ENCODE data around the gene TYMP. TPM values are rescaled to one million over a fixed set of nuclear protein-coding genes. Genes with fewer than 3 reads are reported as not detected.

Gene TYMP
- total RNA-seq, 1 experiment from 2014 or later = 5.9 TPM

DNA sequence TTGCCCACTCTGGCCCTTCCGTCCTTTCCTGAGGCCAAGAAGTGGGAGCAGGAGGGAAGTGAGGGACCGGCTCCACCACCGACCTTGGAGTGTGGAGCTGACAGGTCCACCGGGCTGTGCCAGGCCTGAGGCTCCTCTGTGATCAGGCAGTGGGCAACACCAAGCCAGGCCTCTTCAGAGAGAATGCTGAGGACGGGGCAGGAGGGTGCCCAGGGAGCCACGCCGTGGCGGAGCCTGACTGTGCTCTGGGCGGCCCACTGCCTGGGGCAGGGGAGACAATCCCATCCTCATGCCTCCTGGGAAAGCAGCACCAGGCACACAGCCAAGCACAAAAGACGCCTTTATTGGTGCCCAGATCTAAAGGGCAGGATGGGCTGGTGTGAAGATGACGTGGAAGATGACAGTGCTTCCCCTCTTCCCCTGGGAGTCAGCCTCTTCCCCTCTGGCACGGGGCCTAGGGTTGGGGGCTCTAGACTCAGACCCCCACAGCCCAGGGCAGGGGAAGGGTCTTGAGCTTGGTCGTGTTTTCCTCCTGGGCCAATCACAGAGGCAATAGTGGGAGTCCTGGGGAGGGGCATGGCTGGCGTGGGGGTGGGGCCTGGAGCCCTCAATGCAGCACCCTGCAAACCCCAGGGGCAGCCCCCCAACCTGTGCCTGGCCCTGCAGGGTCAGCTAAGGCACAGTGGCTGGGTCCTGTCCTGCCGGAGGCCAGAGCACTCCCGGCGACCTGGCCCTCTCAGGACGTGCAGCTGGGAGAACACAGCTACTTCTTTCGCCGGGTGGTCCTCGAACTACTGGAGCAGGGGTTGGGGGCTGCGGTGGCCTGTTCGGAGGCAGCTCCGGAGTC lies 27.0 kb downstream of the TYMP start:
- Histone ChIP-seq H3K4me2 (no peak overlapping the region), H3K36me3 (ENCODE audit: low read depth) (0 out of 2 replicates have a peak, but pooled peaks cover 5% of the 10 kb centered on the region), H4K20me1 (ENCODE audit: insufficient read depth) (0 out of 2 replicates have a peak, but pooled peaks cover 3% of the 10 kb centered on the region), H3K9me2 (ENCODE audit: insufficient read depth) (no peaks in the 10 kb centered on the region), H3K4me1 (replicated peaks; ENCODE audit: insufficient read depth) (peaks cover 14% of the 10 kb centered on the region), H3K9me3 (ENCODE audit: insufficient read depth, low read depth) (no peaks in the 10 kb centered on the region), H2AFZ (no peak overlapping the region), H3K4me3 (no peak overlapping the region), H3F3A (ENCODE audit: insufficient read depth, low read depth) (peaks cover 37% of the 10 kb centered on the region), H3K27me3 (ENCODE audit: insufficient read depth, low read depth) (no peaks in the 10 kb centered on the region), H3K79me2 (ENCODE audit: low read depth) (peaks cover 7% of the 10 kb centered on the region), H3K27ac (no peak overlapping the region)
- POLR2A ChIA-PET (ENCODE audit: unreplicated experiment) = interaction anchor here (0.6 kb wide), 1 partner anchor 497 kb away, joined by 10 read pairs; no protein-coding TSS in a partner anchor
- BruUV-seq (replicated peaks) = no TSS peak
- CTCF ChIA-PET = interaction anchor here (0.5 kb wide), 1 partner anchor 29 kb away, joined by 3 read pairs; no protein-coding TSS in a partner anchor
- intact Hi-C loops (cut with micrococcal nuclease; ENCODE audit: unreplicated experiment) = no loop called here
- TF ChIP-seq EZH2 (IDR thresholded peaks at IDR 0.05; ENCODE audit: low read depth) (no peak), CTCF (conservative IDR thresholded peaks at IDR 0.05) (no peak)
- DNase-seq = no peak

DNA sequence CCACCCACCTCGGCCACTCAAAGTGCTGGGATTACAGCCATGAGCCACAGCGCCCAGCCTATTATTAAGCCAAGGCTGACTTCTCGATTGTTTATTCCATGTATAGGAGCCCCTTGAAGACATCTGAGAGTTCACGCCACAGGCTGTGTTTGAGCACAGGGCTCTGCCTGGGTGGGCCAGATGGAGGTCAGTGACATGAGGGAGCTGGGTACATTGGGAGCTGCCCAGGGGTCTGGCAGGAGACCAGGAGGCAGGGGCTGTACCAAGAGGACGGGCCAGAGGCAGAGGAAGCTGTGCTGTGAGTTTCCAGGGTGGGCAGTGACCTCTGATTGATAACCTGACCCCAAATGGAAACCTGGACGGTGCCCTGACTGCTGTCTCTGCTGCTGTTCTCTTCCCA lies 27.7 kb downstream of the TYMP start:
- no peak overlapping the region for H3K27ac ChIP-seq
- H3K4me2 ChIP-seq = no peak overlapping the region
- H3K4me1 ChIP-seq (replicated peaks; ENCODE audit: insufficient read depth) = peaks cover 19% of the 10 kb centered on the region
- 0 out of 2 replicates have a peak, but pooled peaks cover 3% of the 10 kb centered on the region for H4K20me1 ChIP-seq (ENCODE audit: insufficient read depth)
- CTCF ChIA-PET = no interaction called here
- 0 out of 2 replicates have a peak, but pooled peaks cover 5% of the 10 kb centered on the region for H3K36me3 ChIP-seq (ENCODE audit: low read depth)
- no peak overlapping the region for H3K4me3 ChIP-seq
- BruUV-seq (replicated peaks) = no TSS peak
- H3K9me2 ChIP-seq (ENCODE audit: insufficient read depth) = no peaks in the 10 kb centered on the region
- H2AFZ ChIP-seq = no peak overlapping the region
- TF ChIP-seq EZH2 (IDR thresholded peaks at IDR 0.05; ENCODE audit: low read depth) (no peak), CTCF (conservative IDR thresholded peaks at IDR 0.05) (no peak)
- H3F3A ChIP-seq (ENCODE audit: insufficient read depth, low read depth) = peaks cover 45% of the 10 kb centered on the region
- no peak for DNase-seq
- no peaks in the 10 kb centered on the region for H3K9me3 ChIP-seq (ENCODE audit: insufficient read depth, low read depth)
- H3K27me3 ChIP-seq (ENCODE audit: insufficient read depth, low read depth) = no peaks in the 10 kb centered on the region
- peaks cover 5% of the 10 kb centered on the region for H3K79me2 ChIP-seq (ENCODE audit: low read depth)
- POLR2A ChIA-PET (ENCODE audit: unreplicated experiment) = no interaction called here
- intact Hi-C loops (cut with micrococcal nuclease; ENCODE audit: unreplicated experiment) = no loop called here

- no peak overlapping the region for H3K4me3 ChIP-seq
- H3K9me3 ChIP-seq (ENCODE audit: insufficient read depth, low read depth) = no peaks in the 10 kb centered on the region
- H4K20me1 ChIP-seq (ENCODE audit: insufficient read depth) = 0 out of 2 replicates have a peak, but pooled peaks cover 3% of the 10 kb centered on the region
- no peaks in the 10 kb centered on the region for H3K9me2 ChIP-seq (ENCODE audit: insufficient read depth)
- DNase-seq = no peak
- ChIA-PET POLR2A (ENCODE audit: unreplicated experiment) (no interaction called here), CTCF (no interaction called here)
- H3F3A ChIP-seq (ENCODE audit: insufficient read depth, low read depth) = peaks cover 45% of the 10 kb centered on the region
- TF ChIP-seq EZH2 (IDR thresholded peaks at IDR 0.05; ENCODE audit: low read depth) = no peak
- no peak for TF ChIP-seq CTCF (conservative IDR thresholded peaks at IDR 0.05)
- H3K27me3 ChIP-seq (ENCODE audit: insufficient read depth, low read depth) = no peaks in the 10 kb centered on the region
- H2AFZ ChIP-seq = no peak overlapping the region
- BruUV-seq (replicated peaks) = no TSS peak
- H3K36me3 ChIP-seq (ENCODE audit: low read depth) = 0 out of 2 replicates have a peak, but pooled peaks cover 5% of the 10 kb centered on the region
- H3K4me2 ChIP-seq = no peak overlapping the region
- H3K27ac ChIP-seq = no peak overlapping the region
- peaks cover 12% of the 10 kb centered on the region for H3K4me1 ChIP-seq (replicated peaks; ENCODE audit: insufficient read depth)
- H3K79me2 ChIP-seq (ENCODE audit: low read depth) = no peaks in the 10 kb centered on the region
- intact Hi-C loops (cut with micrococcal nuclease; ENCODE audit: unreplicated experiment) = no loop called here
Observed at GRCh38 chr22:50500452-50500851, 29.4 kb downstream of the TYMP start.
